ENCODE results near the gene TBC1D4.

GRCh38 chr13:75491376-75491775, 9.4 kb upstream of the TBC1D4 start:
- TF ChIP-seq CTCF (IDR thresholded peaks at IDR 0.05): no peak
- no peak for TF ChIP-seq EP300 (IDR thresholded peaks at IDR 0.05)
